ENCODE data around the gene PROP1. TPM values are rescaled to one million over a fixed set of nuclear protein-coding genes. Genes with fewer than 3 reads are reported as not detected.

PROP1 gene
- polyA plus RNA-seq = not detected in 2 replicates

DNA sequence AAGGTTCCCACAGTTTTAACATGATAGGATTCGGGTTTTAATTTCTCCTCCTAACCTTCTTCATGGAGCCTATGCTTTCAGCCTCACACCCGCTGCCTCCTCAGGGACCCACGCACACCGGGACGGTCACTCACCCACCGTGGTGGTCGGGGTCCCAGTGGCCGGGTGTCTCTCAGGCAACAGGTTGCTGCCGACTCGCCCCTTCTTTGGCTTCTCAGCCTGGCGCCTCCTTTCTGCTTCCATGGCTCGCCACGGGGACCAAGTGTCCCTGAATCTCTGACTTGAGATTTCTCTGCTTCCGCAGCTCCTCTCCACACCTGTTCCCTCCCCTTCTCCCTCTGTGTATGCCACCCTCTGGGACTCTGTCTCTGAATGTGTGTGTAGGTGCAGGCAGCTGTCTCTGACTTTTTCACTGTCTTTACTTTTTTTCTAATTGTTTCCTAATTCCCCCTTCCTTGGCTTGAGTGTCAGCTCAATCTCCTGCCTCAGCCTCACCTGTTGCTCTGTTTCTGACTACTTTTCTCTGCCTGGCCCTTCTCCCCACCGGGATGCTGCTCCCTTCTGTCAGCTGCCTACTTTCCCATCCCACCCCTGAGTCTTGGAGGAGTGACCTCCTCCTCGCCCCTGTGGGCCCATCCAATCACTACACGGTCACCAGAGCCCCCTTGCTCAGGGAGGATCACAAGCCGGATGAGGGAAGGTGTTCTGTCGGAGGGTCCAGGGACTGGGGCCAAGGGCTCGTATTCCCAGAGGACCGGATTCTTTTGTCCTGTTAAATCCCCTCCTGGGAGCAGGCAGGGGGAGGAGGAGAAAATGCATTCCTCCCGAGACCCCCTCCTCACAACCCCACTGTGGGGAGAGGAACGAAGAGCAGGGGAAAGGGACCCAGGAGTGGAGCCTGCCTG is at the start of gene PROP1:
PROP1 (minus strand) TSS at position 552 of the 905 bp plus-strand sequence; CDS start at position 243, 309 bp downstream.

Other genes starting within 250 kb of the PROP1 start
- 3.1 and 8.3 TPM in 2 replicates for gene FAM153A, start 213.3 kb downstream of the PROP1 start, polyA plus RNA-seq
- 0.43 and 0.79 TPM in 2 replicates for gene N4BP3, start 117.3 kb upstream of the PROP1 start, polyA plus RNA-seq
- 11.4 and 12.2 TPM in 2 replicates for gene RMND5B, start 134.8 kb upstream of the PROP1 start, polyA plus RNA-seq
- gene NHP2, start 157.6 kb upstream of the PROP1 start, polyA plus RNA-seq = 189 and 204 TPM in 2 replicates
- not detected in 2 replicates for gene GMCL2, start 191.1 kb upstream of the PROP1 start, polyA plus RNA-seq
- gene HNRNPAB, start 208.3 kb upstream of the PROP1 start, polyA plus RNA-seq = 6.7 and 8.6 TPM in 2 replicates
- 1.6 and 5.2 TPM in 2 replicates for gene PHYKPL, start 236.6 kb upstream of the PROP1 start, polyA plus RNA-seq

All from Purkinje cell (primary cell).